SK-N-SH (cell line): Measurements from ENCODE around the gene MYO1D. TPM values are rescaled to one million over a fixed set of nuclear protein-coding genes. Genes with fewer than 3 reads are reported as not detected.

Source experiments
- CTCF ChIA-PET: fragments of 300-600, 350-600 bp; formaldehyde crosslinking; extraction: SDS; loops from one replicate; lab custom pipeline; 2021; lab: Yijun Ruan, JAX
- POLR2A ChIA-PET: fragments of 350-600 bp; sonication (Branson Sonifier 250); formaldehyde crosslinking; extraction: SDS; loops from one replicate; lab custom pipeline; 2020; ENCODE audit warnings: antibody characterized with exemption, inconsistent platforms; lab: Yijun Ruan, JAX
- DNase-seq: peaks from one replicate; pipeline ENCODE4 v3.0.0; 2012
- H2AFZ ChIP-seq: fragments of 200-600 bp; sonication (generic); 2 replicates; pipeline ENCODE4 v1.8.1; 2016; ENCODE audit warnings: antibody characterized with exemption, mild to moderate bottlenecking, low read depth
- H3F3A ChIP-seq: fragments of 200-600 bp; sonication (generic); replicated peaks from 2 replicates; pipeline ENCODE3; 2016; ENCODE audit warnings: antibody characterized with exemption, mild to moderate bottlenecking; ENCODE audit not compliant: insufficient read depth
- H3K27ac ChIP-seq, 2 experiments: fragments of 200-500 bp in 1 of 2; fragments of 200-600 bp in 1 of 2; sonication (Bioruptor generic) in 1 of 2; sonication (generic), shearing (Covaris generic) in 1 of 2; 2 replicates each; pipeline versions ENCODE4 v1.5.1 to v1.6.1; 2014 to 2016; ENCODE audit warnings: low read depth in 2 of 2, inconsistent platforms in 1 of 2, low read length in 1 of 2, mild to moderate bottlenecking in 1 of 2, mixed read lengths in 1 of 2
- H3K27me3 ChIP-seq: fragments of 200-600 bp; sonication (generic), shearing (Covaris generic); 2 replicates; pipeline ENCODE4 v1.6.1; 2016; ENCODE audit warnings: mixed run types; ENCODE audit not compliant: insufficient read depth
- H3K36me3 ChIP-seq, 2 experiments: fragments of 200-500 bp in 1 of 2; fragments of 200-600 bp in 1 of 2; sonication (Bioruptor generic) in 1 of 2; sonication (generic) in 1 of 2; replicated peaks in 1 of 2; 2 replicates each; pipeline versions ENCODE3 to v1.5.1; 2014 to 2016; ENCODE audit warnings: low read length in 1 of 2, mild to moderate bottlenecking in 1 of 2; ENCODE audit not compliant: insufficient read depth in 2 of 2, control insufficient read depth in 1 of 2
- H3K4me1 ChIP-seq, 2 experiments: fragments of 200-500 bp in 1 of 2; fragments of 200-600 bp in 1 of 2; sonication (Bioruptor generic) in 1 of 2; sonication (generic), shearing (Covaris generic) in 1 of 2; 2 replicates each; pipeline versions ENCODE4 v1.5.1 to v1.6.1; 2014 to 2016; ENCODE audit warnings: low read depth in 1 of 2, low read length in 1 of 2, mixed run types in 1 of 2; ENCODE audit not compliant: insufficient read depth in 2 of 2, control insufficient read depth in 1 of 2
- H3K4me2 ChIP-seq: fragments of 200-600 bp; sonication (generic), shearing (Covaris generic); 2 replicates; pipeline ENCODE4 v1.6.1; 2017; ENCODE audit warnings: mixed run types
- H3K4me3 ChIP-seq, 2 experiments: fragments of 200-500 bp in 1 of 2; fragments of 200-600 bp in 1 of 2; sonication (Bioruptor generic) in 1 of 2; sonication (generic), shearing (Covaris generic) in 1 of 2; 2 replicates each; pipeline versions ENCODE4 v1.5.1 to v1.8.1; 2014 to 2016; ENCODE audit warnings: low read depth in 2 of 2, inconsistent platforms in 1 of 2, low read length in 1 of 2, mild to moderate bottlenecking in 1 of 2, mixed read lengths in 1 of 2, moderate library complexity in 1 of 2
- H3K79me2 ChIP-seq: fragments of 200-600 bp; sonication (generic); 2 replicates; pipeline ENCODE4 v1.8.1; 2017; ENCODE audit warnings: mild to moderate bottlenecking; ENCODE audit not compliant: insufficient read depth
- H3K9ac ChIP-seq: fragments of 200-600 bp; sonication (generic); 2 replicates; pipeline ENCODE4 v1.6.1; 2017; ENCODE audit warnings: mixed run types
- H3K9me2 ChIP-seq: fragments of 200-600 bp; sonication (generic); 2 replicates; pipeline ENCODE4 v1.6.1; 2017; ENCODE audit warnings: mixed run types
- H3K9me3 ChIP-seq: fragments of 200-600 bp; sonication (generic); 2 replicates; pipeline ENCODE4 v1.6.1; 2017; ENCODE audit warnings: mixed run types, mild to moderate bottlenecking, moderate library complexity
- H4K20me1 ChIP-seq: fragments of 200-600 bp; sonication (generic); 2 replicates; pipeline ENCODE4 v1.6.1; 2017; ENCODE audit warnings: mild to moderate bottlenecking, mixed run types; ENCODE audit not compliant: insufficient read depth
- CHD2 ChIP-seq: fragments of 150-350 bp; IDR thresholded peaks from 2 replicates; pipeline ENCODE4 v1.6.1; 2018; ENCODE audit warnings: low read length; ENCODE audit not compliant: partially characterized antibody
- ELF1 ChIP-seq: IDR thresholded peaks from 2 replicates; pipeline ENCODE4 v1.4.0; 2012
- GABPA ChIP-seq: IDR thresholded peaks from 2 replicates; pipeline ENCODE4 v1.4.0; 2012; ENCODE audit warnings: low read depth, mild to moderate bottlenecking
- NRF1 ChIP-seq: IDR thresholded peaks from 2 replicates; pipeline ENCODE4 v1.6.1; 2012; ENCODE audit warnings: low read depth, mild to moderate bottlenecking, low read length
- POLR2AphosphoS5 ChIP-seq: IDR thresholded peaks from 2 replicates; pipeline ENCODE4 v1.6.1; 2012; ENCODE audit warnings: low read depth, low read length
- RXRA ChIP-seq: IDR thresholded peaks from 2 replicates; pipeline ENCODE4 v1.4.0; 2012; ENCODE audit warnings: low read depth, mild to moderate bottlenecking, borderline replicate concordance
- SIN3A ChIP-seq: IDR thresholded peaks from 2 replicates; pipeline ENCODE4 v1.6.1; 2012; ENCODE audit warnings: low read depth, mild to moderate bottlenecking, low read length, moderate library complexity, borderline replicate concordance
- TAF1 ChIP-seq: IDR thresholded peaks from 2 replicates; pipeline ENCODE4 v1.6.1; 2012; ENCODE audit warnings: low read depth, mild to moderate bottlenecking, low read length, moderate library complexity, borderline replicate concordance
- TCF12 ChIP-seq: IDR thresholded peaks from 2 replicates; pipeline ENCODE4 v1.4.0; 2012
- WGBS: methylation state at CpG from one replicate; pipeline ENCODE4 v1.1.6; 2017; ENCODE audit warnings: low lambda C conversion rate; 5-methylcytosine and 5-hydroxymethylcytosine counted together
- polyA plus RNA-seq, 3 experiments: library from polyadenylated mRNA; depleted of rRNA; stranded (reverse); fragments of >200 nt; gene quantifications; 2 replicates each; pipeline ENCODE4 v1.2.3, GENCODE V29; 2012
- TF ChIP-seq, protein P1 (sequence below): IDR thresholded peaks from 2 replicates; pipeline ENCODE4 v1.6.1; 2012; ENCODE audit warnings: mild to moderate bottlenecking, low read depth, low read length, moderate library complexity
- TF ChIP-seq, protein P2 (sequence below): IDR thresholded peaks from 2 replicates; pipeline ENCODE4; 2012
- TF ChIP-seq, protein P3 (sequence below): fragments of 150-350 bp; IDR thresholded peaks from 2 replicates; pipeline ENCODE4 v1.6.1; 2017; ENCODE audit warnings: antibody characterized with exemption, low read length, low read depth, borderline replicate concordance
- TF ChIP-seq, protein P4 (sequence below): fragments of 150-350 bp; IDR thresholded peaks from 2 replicates; pipeline ENCODE4 v1.6.1; 2016; ENCODE audit warnings: mild to moderate bottlenecking, low read depth, low read length
- TF ChIP-seq, protein P5 (sequence below): IDR thresholded peaks from 2 replicates; pipeline ENCODE4 v1.4.0; 2012; ENCODE audit warnings: low read depth, borderline replicate concordance
- TF ChIP-seq, protein P6 (sequence below): IDR thresholded peaks from 2 replicates; pipeline ENCODE4 v1.4.0; 2012; ENCODE audit warnings: low read depth, borderline replicate concordance

MYO1D gene
- polyA plus RNA-seq, 1 of the 3 experiments (the other 2 are of a cell fraction) = 20.4 TPM

DNA sequence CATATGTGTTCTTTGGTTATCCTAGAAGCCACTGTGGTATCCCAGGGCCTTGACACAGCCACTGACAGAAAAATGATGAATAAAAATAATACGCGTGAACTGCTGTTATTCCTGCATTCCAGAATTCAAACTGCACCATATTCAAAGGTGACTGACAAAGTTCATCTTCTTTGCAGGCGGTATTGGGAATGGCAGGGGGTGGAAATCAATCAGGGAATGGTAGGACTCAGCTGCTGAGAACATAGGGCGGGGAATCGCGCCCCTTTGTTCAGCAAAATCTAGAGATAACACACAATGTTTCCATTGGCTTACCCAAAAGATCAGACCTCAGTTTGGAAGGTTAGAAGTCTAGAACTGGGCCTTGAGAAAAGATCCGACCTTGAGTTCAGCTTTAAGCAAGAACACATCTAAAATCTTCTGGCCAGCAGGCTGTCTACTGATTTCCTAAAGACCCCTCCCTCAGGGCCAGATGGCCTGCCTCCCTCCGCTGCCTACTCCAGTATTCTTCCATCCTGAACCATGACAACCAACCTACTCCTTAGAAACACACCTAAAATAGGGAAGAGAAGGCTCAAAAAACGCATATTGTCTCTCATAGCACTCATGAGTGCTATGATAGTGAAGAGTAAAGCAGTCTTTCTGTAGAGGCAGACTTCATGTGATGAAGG, 356.1 kb downstream of the MYO1D start (continued):
- TF ChIP-seq, protein P1, sequence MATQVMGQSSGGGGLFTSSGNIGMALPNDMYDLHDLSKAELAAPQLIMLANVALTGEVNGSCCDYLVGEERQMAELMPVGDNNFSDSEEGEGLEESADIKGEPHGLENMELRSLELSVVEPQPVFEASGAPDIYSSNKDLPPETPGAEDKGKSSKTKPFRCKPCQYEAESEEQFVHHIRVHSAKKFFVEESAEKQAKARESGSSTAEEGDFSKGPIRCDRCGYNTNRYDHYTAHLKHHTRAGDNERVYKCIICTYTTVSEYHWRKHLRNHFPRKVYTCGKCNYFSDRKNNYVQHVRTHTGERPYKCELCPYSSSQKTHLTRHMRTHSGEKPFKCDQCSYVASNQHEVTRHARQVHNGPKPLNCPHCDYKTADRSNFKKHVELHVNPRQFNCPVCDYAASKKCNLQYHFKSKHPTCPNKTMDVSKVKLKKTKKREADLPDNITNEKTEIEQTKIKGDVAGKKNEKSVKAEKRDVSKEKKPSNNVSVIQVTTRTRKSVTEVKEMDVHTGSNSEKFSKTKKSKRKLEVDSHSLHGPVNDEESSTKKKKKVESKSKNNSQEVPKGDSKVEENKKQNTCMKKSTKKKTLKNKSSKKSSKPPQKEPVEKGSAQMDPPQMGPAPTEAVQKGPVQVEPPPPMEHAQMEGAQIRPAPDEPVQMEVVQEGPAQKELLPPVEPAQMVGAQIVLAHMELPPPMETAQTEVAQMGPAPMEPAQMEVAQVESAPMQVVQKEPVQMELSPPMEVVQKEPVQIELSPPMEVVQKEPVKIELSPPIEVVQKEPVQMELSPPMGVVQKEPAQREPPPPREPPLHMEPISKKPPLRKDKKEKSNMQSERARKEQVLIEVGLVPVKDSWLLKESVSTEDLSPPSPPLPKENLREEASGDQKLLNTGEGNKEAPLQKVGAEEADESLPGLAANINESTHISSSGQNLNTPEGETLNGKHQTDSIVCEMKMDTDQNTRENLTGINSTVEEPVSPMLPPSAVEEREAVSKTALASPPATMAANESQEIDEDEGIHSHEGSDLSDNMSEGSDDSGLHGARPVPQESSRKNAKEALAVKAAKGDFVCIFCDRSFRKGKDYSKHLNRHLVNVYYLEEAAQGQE = no peak
- TF ChIP-seq, protein P2, sequence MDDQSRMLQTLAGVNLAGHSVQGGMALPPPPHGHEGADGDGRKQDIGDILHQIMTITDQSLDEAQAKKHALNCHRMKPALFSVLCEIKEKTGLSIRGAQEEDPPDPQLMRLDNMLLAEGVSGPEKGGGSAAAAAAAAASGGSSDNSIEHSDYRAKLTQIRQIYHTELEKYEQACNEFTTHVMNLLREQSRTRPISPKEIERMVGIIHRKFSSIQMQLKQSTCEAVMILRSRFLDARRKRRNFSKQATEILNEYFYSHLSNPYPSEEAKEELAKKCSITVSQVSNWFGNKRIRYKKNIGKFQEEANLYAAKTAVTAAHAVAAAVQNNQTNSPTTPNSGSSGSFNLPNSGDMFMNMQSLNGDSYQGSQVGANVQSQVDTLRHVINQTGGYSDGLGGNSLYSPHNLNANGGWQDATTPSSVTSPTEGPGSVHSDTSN = no peak
- TF ChIP-seq, protein P3, sequence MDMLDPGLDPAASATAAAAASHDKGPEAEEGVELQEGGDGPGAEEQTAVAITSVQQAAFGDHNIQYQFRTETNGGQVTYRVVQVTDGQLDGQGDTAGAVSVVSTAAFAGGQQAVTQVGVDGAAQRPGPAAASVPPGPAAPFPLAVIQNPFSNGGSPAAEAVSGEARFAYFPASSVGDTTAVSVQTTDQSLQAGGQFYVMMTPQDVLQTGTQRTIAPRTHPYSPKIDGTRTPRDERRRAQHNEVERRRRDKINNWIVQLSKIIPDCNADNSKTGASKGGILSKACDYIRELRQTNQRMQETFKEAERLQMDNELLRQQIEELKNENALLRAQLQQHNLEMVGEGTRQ = no peak
- TF ChIP-seq CHD2 = no peak
- TF ChIP-seq SIN3A = no peak
- TF ChIP-seq ELF1 = no peak
- TF ChIP-seq, protein P4, sequence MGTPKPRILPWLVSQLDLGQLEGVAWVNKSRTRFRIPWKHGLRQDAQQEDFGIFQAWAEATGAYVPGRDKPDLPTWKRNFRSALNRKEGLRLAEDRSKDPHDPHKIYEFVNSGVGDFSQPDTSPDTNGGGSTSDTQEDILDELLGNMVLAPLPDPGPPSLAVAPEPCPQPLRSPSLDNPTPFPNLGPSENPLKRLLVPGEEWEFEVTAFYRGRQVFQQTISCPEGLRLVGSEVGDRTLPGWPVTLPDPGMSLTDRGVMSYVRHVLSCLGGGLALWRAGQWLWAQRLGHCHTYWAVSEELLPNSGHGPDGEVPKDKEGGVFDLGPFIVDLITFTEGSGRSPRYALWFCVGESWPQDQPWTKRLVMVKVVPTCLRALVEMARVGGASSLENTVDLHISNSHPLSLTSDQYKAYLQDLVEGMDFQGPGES = no peak
- TF ChIP-seq NRF1 = no peak
- no peak for TF ChIP-seq GABPA
- TF ChIP-seq, all 33 proteins: peak for 0

DNA sequence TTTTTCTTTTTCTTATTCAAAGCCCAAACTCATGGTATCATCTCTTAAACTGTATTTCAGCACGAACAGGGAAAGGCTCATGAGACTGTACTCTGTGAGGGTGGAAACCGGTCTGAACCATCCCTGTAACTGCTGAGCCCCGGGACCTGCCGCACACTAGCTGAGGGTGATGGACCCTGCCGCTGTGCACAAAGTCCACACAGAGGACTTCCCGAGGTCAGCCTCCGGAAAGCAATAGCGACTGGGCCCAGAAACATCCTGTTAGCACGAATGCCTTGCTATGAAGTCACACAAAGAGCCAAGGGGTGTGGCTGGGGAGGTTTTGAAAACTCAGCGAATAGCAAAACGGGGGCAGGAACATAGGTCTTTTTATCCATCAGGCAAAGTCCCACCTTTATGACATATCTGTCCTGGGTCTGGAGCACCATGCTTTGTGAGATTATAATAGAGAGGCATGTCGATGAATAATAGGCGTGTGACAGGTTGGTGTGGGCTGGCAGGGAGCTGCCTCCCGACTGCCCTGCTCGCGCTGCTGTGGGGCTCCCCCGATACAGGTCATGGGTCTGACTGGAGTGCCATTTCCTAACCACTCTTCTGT, 356.7 kb downstream of the MYO1D start:
- DNase-seq = peak; percentile 57
- Histone ChIP-seq H3K27ac (peak overlapping the region in 1 of 2 experiments; percentile 72; a peak in 2 of 4 replicates), H4K20me1 (no peaks in the 10 kb centered on the region), H3K4me1 (peaks cover 7 to 19% of the 10 kb centered on the region in 2 experiments; a peak in 3 of 4 replicates), H3K4me2 (peak overlapping the region; percentile 81), H3K9me2 (no peaks in the 10 kb centered on the region), H3K9me3 (no peaks in the 10 kb centered on the region), H3K9ac (no peak overlapping the region), H3F3A (no peaks in the 10 kb centered on the region), H3K36me3 (no peaks in the 10 kb centered on the region), H3K4me3 (peak overlapping the region in 1 of 2 experiments; percentile 58; a peak in 1 of 4 replicates), H3K27me3 (no peaks in the 10 kb centered on the region), H2AFZ (peak overlapping the region; percentile 85), H3K79me2 (no peaks in the 10 kb centered on the region)
- POLR2A ChIA-PET = interaction anchor here (1.0 kb wide), 1 partner anchor 25 kb away, joined by 4 read pairs; no protein-coding TSS in a partner anchor
- CTCF ChIA-PET = interaction anchor here (1.2 to 1.9 kb wide), 3 partner anchors 7 to 37 kb away, joined by 4 to 5 read pairs (median 4); no protein-coding TSS in a partner anchor
- WGBS = 73% methylated on average over 17 of the region's 17 CpGs
- TF ChIP-seq TCF12 (no peak), POLR2AphosphoS5 (no peak), TAF1 (no peak), RXRA (no peak)
- TF ChIP-seq, protein P5, sequence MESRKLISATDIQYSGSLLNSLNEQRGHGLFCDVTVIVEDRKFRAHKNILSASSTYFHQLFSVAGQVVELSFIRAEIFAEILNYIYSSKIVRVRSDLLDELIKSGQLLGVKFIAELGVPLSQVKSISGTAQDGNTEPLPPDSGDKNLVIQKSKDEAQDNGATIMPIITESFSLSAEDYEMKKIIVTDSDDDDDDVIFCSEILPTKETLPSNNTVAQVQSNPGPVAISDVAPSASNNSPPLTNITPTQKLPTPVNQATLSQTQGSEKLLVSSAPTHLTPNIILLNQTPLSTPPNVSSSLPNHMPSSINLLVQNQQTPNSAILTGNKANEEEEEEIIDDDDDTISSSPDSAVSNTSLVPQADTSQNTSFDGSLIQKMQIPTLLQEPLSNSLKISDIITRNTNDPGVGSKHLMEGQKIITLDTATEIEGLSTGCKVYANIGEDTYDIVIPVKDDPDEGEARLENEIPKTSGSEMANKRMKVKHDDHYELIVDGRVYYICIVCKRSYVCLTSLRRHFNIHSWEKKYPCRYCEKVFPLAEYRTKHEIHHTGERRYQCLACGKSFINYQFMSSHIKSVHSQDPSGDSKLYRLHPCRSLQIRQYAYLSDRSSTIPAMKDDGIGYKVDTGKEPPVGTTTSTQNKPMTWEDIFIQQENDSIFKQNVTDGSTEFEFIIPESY = no peak
- TF ChIP-seq, protein P6, sequence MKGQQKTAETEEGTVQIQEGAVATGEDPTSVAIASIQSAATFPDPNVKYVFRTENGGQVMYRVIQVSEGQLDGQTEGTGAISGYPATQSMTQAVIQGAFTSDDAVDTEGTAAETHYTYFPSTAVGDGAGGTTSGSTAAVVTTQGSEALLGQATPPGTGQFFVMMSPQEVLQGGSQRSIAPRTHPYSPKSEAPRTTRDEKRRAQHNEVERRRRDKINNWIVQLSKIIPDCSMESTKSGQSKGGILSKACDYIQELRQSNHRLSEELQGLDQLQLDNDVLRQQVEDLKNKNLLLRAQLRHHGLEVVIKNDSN = no peak
